ENCODE results near the gene GPR39. TPM values are rescaled to one million over a fixed set of nuclear protein-coding genes. Genes with fewer than 3 reads are reported as not detected.

The GPR39 gene
- total RNA-seq, 1 experiment from 2014 or later, result 9.0 TPM

- ChIA-PET POLR2A (no interaction called here), CTCF (no interaction called here)
- Histone ChIP-seq H3K27me3 (ENCODE audit: control insufficient read depth, insufficient read depth, low read length) (no peaks in the 10 kb centered on the region), H3K4me3 (ENCODE audit: low read depth in 2 of 2, low read length in 2 of 2) (no peak overlapping the region), H3K9me3 (ENCODE audit: control insufficient read depth, insufficient read depth, low read depth, low read length) (no peaks in the 10 kb centered on the region), H3K27ac (ENCODE audit: low read length) (no peak overlapping the region), H3K4me1 (ENCODE audit: control insufficient read depth, insufficient read depth, low read length) (peaks cover 11% of the 10 kb centered on the region), H3K36me3 (ENCODE audit: control insufficient read depth, insufficient read depth, low read length) (no peaks in the 10 kb centered on the region)
- BruUV-seq (replicated peaks), result no TSS peak
- DNase-seq (ENCODE audit: low read depth, low spot score) (no peak), ATAC-seq (no peak)
- TF ChIP-seq SIN3A (IDR thresholded peaks at IDR 0.05; ENCODE audit: borderline replicate concordance, insufficient read depth, low read depth, low read length) (no peak), POLR2AphosphoS5 (IDR thresholded peaks at IDR 0.05; ENCODE audit: low read depth, low read length) (no peak), CTCF (IDR thresholded peaks at IDR 0.05) (no peak), TCF7L2 (IDR thresholded peaks at IDR 0.05; ENCODE audit: low read depth, low read length) (no peak), REST (IDR thresholded peaks at IDR 0.05; ENCODE audit: insufficient read depth in 1 of 2, low read depth in 2 of 2, low read length in 1 of 2) (no peak)
- in situ Hi-C loops (cut with HindIII; ENCODE audit: low pct_unique_long_range_greater_than_20kb, low sequenced_read_pairs), result no loop called here
- intact Hi-C loops (cut with micrococcal nuclease; ENCODE audit: unreplicated experiment), result no loop called here
Measured at GRCh38 chr2:132424526-132425121, 8.0 kb downstream of the GPR39 start.

- Histone ChIP-seq H3K9me3 (ENCODE audit: control insufficient read depth, insufficient read depth, low read depth, low read length) (no peaks in the 10 kb centered on the region), H3K27ac (ENCODE audit: low read length) (no peak overlapping the region), H3K27me3 (ENCODE audit: control insufficient read depth, insufficient read depth, low read length) (no peaks in the 10 kb centered on the region), H3K4me1 (ENCODE audit: control insufficient read depth, insufficient read depth, low read length) (no peaks in the 10 kb centered on the region; the same call in 1 of the 2 replicates), H3K4me3 (ENCODE audit: low read depth in 2 of 2, low read length in 2 of 2) (no peak overlapping the region), H3K36me3 (ENCODE audit: control insufficient read depth, insufficient read depth, low read length) (no peaks in the 10 kb centered on the region)
- TF ChIP-seq CTCF (IDR thresholded peaks at IDR 0.05), result no peak
- TF ChIP-seq REST (IDR thresholded peaks at IDR 0.05; ENCODE audit: insufficient read depth in 1 of 2, low read depth in 2 of 2, low read length in 1 of 2), result no peak
- ATAC-seq (no peak), DNase-seq (ENCODE audit: low read depth, low spot score) (no peak)
- POLR2A ChIA-PET, result no interaction called here
- BruUV-seq (replicated peaks), result no TSS peak
- in situ Hi-C loops (cut with HindIII; ENCODE audit: low pct_unique_long_range_greater_than_20kb, low sequenced_read_pairs) (no loop called here), intact Hi-C loops (cut with micrococcal nuclease; ENCODE audit: unreplicated experiment) (no loop called here)
- CTCF ChIA-PET, result no interaction called here
Measured at GRCh38 chr2:132426033-132426432, 9.4 kb downstream of the GPR39 start.

All from Panc1 (cell line).